OCI-LY1 (cell line): ENCODE measurements around the gene GNAZ.

Experiments
- EZH2 ChIP-seq: fragments of 200-600 bp; sonication (generic), shearing (Covaris generic); IDR thresholded peaks from 2 replicates; pipeline ENCODE4 v1.8.0; 2017; ENCODE audit warnings: borderline replicate concordance, mixed run types, mild to moderate bottlenecking, antibody characterized with exemption, low read length, moderate library complexity, mixed read lengths
- TF ChIP-seq, protein P1 (sequence below): fragments of 200-600 bp; sonication (generic), shearing (Covaris generic); IDR thresholded peaks from 2 replicates; pipeline ENCODE4 v1.5.1; 2017; ENCODE audit warnings: mild to moderate bottlenecking, antibody characterized with exemption, low read length, moderate library complexity, mixed read lengths

DNA sequence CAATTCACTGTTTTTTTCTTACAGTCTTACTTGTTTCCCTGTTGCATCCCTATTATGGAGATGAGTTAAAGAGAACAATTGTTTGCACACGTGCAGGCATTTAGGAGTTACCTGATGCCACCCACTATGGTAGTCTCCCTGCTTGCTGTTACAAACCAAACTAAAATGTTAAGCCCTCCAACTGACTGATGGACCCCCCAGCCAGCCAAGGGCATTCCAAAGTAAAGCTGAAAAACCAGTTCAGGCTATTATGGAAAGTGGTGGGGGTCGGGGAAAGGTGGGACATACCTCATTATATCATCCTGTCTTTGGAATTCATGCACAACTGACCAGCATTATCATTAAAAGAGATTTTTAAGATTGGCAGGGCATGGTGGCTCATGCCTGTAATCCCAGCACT is 47.0 kb upstream of the GNAZ start:
- TF ChIP-seq, protein P1, sequence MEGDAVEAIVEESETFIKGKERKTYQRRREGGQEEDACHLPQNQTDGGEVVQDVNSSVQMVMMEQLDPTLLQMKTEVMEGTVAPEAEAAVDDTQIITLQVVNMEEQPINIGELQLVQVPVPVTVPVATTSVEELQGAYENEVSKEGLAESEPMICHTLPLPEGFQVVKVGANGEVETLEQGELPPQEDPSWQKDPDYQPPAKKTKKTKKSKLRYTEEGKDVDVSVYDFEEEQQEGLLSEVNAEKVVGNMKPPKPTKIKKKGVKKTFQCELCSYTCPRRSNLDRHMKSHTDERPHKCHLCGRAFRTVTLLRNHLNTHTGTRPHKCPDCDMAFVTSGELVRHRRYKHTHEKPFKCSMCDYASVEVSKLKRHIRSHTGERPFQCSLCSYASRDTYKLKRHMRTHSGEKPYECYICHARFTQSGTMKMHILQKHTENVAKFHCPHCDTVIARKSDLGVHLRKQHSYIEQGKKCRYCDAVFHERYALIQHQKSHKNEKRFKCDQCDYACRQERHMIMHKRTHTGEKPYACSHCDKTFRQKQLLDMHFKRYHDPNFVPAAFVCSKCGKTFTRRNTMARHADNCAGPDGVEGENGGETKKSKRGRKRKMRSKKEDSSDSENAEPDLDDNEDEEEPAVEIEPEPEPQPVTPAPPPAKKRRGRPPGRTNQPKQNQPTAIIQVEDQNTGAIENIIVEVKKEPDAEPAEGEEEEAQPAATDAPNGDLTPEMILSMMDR: no peak
- TF ChIP-seq EZH2: no peak
